Uterus (tissue), 4 donors: ENCODE data around the gene TIMP3. TPM values are rescaled to one million over a fixed set of nuclear protein-coding genes. Genes with fewer than 3 reads are reported as not detected.
"Not testable (repeated sequence)": the region's sequence is repeated elsewhere in the genome, so short reads cannot be mapped to it uniquely, and the experiment has no call there.

Experiments
- DNase-seq, 2 donors: peaks; one replicate each; pipeline ENCODE4 v3.0.0-alpha.2; 2019 to 2020
- H3K27ac ChIP-seq, 2 donors: fragments of 200-600 bp; sonication (generic); 1 replicate in 1 of 2; 2 replicates in 1 of 2; pipeline ENCODE4 v1.5.1; 2016 to 2018
- H3K27me3 ChIP-seq, 2 donors: fragments of 200-600 bp; sonication (generic); one replicate each; pipeline ENCODE4 v1.5.1; 2018 to 2019; ENCODE audit warnings: control low read depth in 1 of 2
- H3K36me3 ChIP-seq, 2 donors: fragments of 200-600 bp; sonication (generic); one replicate each; pipeline ENCODE4 v1.5.1; 2019; ENCODE audit warnings: control low read depth in 1 of 2
- H3K4me1 ChIP-seq, 2 donors: fragments of 200-600 bp; sonication (generic); one replicate each; pipeline ENCODE4 v1.5.1; 2018 to 2019; ENCODE audit warnings: control low read depth in 1 of 2
- H3K4me3 ChIP-seq, 2 donors: fragments of 200-600 bp; sonication (generic); 1 replicate in 1 of 2; 2 replicates in 1 of 2; pipeline ENCODE4 v1.5.1; 2018 to 2019; ENCODE audit warnings: mild to moderate bottlenecking in 1 of 2
- H3K9me3 ChIP-seq, 2 donors: fragments of 200-600 bp; sonication (generic); one replicate each; pipeline ENCODE4 v1.5.1; 2019; ENCODE audit warnings: control low read depth in 1 of 2
- CTCF ChIP-seq, 4 experiments: fragments of 200-600 bp in 2 of 4; fragments of 450-650 bp in 2 of 4; sonication (generic) in 2 of 4; IDR thresholded peaks; one replicate each; pipeline ENCODE4 v1.5.1; 2016 to 2019; ENCODE audit warnings: antibody characterized with exemption in 4 of 4, mild to moderate bottlenecking in 2 of 4, moderate library complexity in 1 of 4
- POLR2A ChIP-seq, 2 donors: fragments of 450-650 bp; IDR thresholded peaks; one replicate each; pipeline ENCODE4 v1.6.1; 2016; ENCODE audit warnings: antibody characterized with exemption in 2 of 2, mild to moderate bottlenecking in 1 of 2, moderate library complexity in 1 of 2
- intact Hi-C: fragments of 100-400 bp; cut with DNase I; formaldehyde crosslinking; loops from one replicate; pipeline ENCODE4 v1.15.1; 2023; ENCODE audit warnings: low total_unique reads
- total RNA-seq, 4 donors: library from RNA; depleted of rRNA in 3 of 4; stranded (reverse); fragments of >200 nt in 3 of 4; gene quantifications; one replicate each; pipeline versions ENCODE4 v1.1.0 to v1.2.4, GENCODE V29; 2014 to 2023
- donor health status: DM: yes; HTN: yes; CAD: no.

Gene TIMP3
- total RNA-seq, 4 donors from 2014 or later = 192 to 702 (median 423) TPM

GRCh38 chr22:32870474-32870873 is 69.0 kb downstream of the TIMP3 start:
- H3K9me3 ChIP-seq = no peaks in the 10 kb centered on the region
- H3K4me3 ChIP-seq = no peak overlapping the region
- H3K36me3 ChIP-seq = no peaks in the 10 kb centered on the region
- DNase-seq = no peak
- no peak overlapping the region for H3K27ac ChIP-seq
- no peaks in the 10 kb centered on the region for H3K27me3 ChIP-seq
- intact Hi-C loops = no loop called here
- H3K4me1 ChIP-seq = no peaks in the 10 kb centered on the region
- TF ChIP-seq CTCF (IDR thresholded peaks at IDR 0.05) (no peak), POLR2A (IDR thresholded peaks at IDR 0.05) (no peak)

GRCh38 chr22:32873604-32874003 is 72.1 kb downstream of the TIMP3 start:
- H3K27me3 ChIP-seq, H3K27ac ChIP-seq, H3K4me1 ChIP-seq, H3K4me3 ChIP-seq, H3K9me3 ChIP-seq, intact Hi-C loops, H3K36me3 ChIP-seq, DNase-seq: not testable (repeated sequence)

GRCh38 chr22:32874385-32874784 is 72.9 kb downstream of the TIMP3 start:
- intact Hi-C loops = no loop called here
- no peak for DNase-seq

GRCh38 chr22:32874976-32875375 is 73.5 kb downstream of the TIMP3 start:
- no peaks in the 10 kb centered on the region for H3K36me3 ChIP-seq
- DNase-seq = no peak
- no peaks in the 10 kb centered on the region for H3K9me3 ChIP-seq
- no peak overlapping the region for H3K27ac ChIP-seq
- H3K27me3 ChIP-seq = no peaks in the 10 kb centered on the region
- no peak overlapping the region for H3K4me3 ChIP-seq
- H3K4me1 ChIP-seq = no peaks in the 10 kb centered on the region
- TF ChIP-seq POLR2A (IDR thresholded peaks at IDR 0.05) = no peak
- TF ChIP-seq CTCF (IDR thresholded peaks at IDR 0.05) = no peak
- intact Hi-C loops = no loop called here

More at GRCh38 chr22:32874385-32874784, 72.9 kb downstream of the TIMP3 start:
- Histone ChIP-seq H3K27ac (no peak overlapping the region), H3K36me3 (no peaks in the 10 kb centered on the region), H3K4me1 (no peaks in the 10 kb centered on the region), H3K4me3 (no peak overlapping the region), H3K27me3 (no peaks in the 10 kb centered on the region), H3K9me3 (no peaks in the 10 kb centered on the region)
- TF ChIP-seq CTCF (IDR thresholded peaks at IDR 0.05) (no peak), POLR2A (IDR thresholded peaks at IDR 0.05) (no peak)

GRCh38 chr22:32876516-32876915 is 75.0 kb downstream of the TIMP3 start:
- no peaks in the 10 kb centered on the region for H3K27me3 ChIP-seq
- no peak for DNase-seq
- H3K27ac ChIP-seq = no peak overlapping the region
- H3K9me3 ChIP-seq = no peaks in the 10 kb centered on the region
- TF ChIP-seq CTCF (IDR thresholded peaks at IDR 0.05) (no peak), POLR2A (IDR thresholded peaks at IDR 0.05) (no peak)
- peaks cover 0 to 4% of the 10 kb centered on the region in 2 donors for H3K4me1 ChIP-seq
- no peaks in the 10 kb centered on the region for H3K36me3 ChIP-seq
- no peak overlapping the region for H3K4me3 ChIP-seq
- intact Hi-C loops = no loop called here

- intact Hi-C loops = no loop called here
- Histone ChIP-seq H3K4me3 (no peak overlapping the region), H3K36me3 (no peaks in the 10 kb centered on the region), H3K9me3 (no peaks in the 10 kb centered on the region), H3K4me1 (peaks cover 0 to 4% of the 10 kb centered on the region in 2 donors), H3K27me3 (no peaks in the 10 kb centered on the region), H3K27ac (no peak overlapping the region)
- no peak for DNase-seq
- TF ChIP-seq CTCF (IDR thresholded peaks at IDR 0.05) (no peak), POLR2A (IDR thresholded peaks at IDR 0.05) (no peak)
Measured at GRCh38 chr22:32877196-32877595, 75.7 kb downstream of the TIMP3 start.
